GM19452 (cell line): ENCODE data around the gene GLB1L2.
"Not testable (repeated sequence)": the region's sequence is repeated elsewhere in the genome, so short reads cannot be mapped to it uniquely, and the experiment has no call there.

Source experiments
- ATAC-seq: cut with Tn5 transposase; IDR thresholded peaks from one replicate; pipeline ENCODE4 v1.9.1; 2021; ENCODE audit not compliant: unreplicated experiment

Gene GLB1L2, protein sequence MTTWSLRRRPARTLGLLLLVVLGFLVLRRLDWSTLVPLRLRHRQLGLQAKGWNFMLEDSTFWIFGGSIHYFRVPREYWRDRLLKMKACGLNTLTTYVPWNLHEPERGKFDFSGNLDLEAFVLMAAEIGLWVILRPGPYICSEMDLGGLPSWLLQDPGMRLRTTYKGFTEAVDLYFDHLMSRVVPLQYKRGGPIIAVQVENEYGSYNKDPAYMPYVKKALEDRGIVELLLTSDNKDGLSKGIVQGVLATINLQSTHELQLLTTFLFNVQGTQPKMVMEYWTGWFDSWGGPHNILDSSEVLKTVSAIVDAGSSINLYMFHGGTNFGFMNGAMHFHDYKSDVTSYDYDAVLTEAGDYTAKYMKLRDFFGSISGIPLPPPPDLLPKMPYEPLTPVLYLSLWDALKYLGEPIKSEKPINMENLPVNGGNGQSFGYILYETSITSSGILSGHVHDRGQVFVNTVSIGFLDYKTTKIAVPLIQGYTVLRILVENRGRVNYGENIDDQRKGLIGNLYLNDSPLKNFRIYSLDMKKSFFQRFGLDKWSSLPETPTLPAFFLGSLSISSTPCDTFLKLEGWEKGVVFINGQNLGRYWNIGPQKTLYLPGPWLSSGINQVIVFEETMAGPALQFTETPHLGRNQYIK

DNA sequence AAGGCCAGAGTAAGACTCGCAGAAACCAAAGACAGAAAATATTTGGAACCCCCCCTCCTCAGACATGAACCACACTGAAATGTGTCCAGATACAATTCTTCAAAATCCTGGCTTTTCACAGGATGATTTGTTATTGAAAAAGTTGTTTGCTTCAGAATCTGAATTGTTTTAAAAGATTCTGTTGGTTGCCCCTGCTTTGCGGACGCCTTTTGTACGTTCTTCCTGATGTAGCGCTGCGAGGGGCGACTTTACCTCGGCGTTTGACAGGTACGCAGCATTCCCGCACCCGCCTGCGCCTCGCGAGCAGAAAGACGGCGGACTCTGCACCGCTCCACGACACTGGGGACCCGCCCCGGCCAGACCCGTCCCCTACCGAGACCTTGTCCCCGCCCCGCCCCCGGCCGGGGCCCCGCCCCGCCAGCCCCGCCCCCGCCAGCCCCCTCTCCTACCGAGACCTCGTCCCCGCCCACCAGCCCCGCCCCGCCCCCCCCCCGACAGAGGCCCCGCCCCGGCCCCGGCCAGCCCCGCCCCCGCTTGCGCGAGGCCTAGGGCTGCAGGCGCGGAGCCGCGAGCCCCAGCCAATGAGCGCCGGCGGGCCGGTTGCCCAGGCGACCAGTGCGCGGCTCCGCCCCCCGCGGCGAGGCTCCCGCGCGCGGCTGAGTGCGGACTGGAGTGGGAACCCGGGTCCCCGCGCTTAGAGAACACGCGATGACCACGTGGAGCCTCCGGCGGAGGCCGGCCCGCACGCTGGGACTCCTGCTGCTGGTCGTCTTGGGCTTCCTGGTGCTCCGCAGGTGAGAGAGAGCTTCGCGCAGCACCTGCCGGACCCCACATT, at the start of gene GLB1L2:
Gene GLB1L2 (plus strand): TSS at position 635 of the 835 bp plus-strand sequence. CDS start 74 bp downstream, at position 709.
- peak; percentile 68 for ATAC-seq

DNA sequence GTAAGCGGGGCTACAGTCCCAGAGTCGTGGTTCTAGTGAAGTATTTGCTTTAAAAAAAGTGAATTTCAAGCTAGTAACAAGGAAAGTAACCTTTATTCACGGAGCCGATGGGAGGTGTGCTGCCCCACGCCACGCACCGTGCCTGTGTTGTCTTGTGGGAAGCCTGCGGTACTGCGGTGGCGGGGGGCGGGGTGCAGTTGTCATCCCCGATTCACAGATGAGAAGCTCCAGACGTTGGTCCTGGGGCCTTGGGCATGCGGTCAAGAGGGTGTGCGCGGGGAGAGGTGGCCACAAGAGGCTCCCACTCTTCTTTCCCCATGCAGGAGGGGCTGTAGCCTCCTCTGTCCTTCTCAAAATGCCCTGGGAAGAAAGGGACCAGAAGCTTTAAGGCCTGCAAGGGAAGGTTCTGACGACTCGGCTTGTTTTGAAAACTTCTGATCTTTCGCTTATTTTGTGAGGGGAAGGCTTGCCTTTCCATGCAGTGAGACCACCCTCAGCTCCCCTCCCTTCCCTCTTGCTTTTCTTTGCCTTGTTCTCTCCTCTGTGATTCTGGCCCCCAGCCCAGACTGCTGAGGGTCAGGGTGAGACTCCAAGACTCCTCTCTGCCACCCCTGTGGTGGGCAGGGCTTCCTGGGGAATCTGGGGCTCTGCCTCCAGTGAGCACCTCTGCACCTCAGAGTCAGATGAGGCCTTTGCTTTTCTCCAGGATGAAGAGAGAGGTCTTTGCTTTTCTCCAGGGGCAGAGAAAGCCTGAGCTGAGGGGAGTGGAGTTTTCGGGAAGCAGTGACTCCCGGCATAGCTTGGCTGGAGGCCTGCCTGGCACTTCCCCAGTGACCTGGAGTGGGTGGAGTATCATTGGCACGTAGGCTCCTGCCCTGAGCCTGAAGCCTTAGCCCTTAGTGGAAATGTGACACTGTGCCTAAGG, 49.4 kb upstream of the GLB1L2 start:
- no peak for ATAC-seq

DNA sequence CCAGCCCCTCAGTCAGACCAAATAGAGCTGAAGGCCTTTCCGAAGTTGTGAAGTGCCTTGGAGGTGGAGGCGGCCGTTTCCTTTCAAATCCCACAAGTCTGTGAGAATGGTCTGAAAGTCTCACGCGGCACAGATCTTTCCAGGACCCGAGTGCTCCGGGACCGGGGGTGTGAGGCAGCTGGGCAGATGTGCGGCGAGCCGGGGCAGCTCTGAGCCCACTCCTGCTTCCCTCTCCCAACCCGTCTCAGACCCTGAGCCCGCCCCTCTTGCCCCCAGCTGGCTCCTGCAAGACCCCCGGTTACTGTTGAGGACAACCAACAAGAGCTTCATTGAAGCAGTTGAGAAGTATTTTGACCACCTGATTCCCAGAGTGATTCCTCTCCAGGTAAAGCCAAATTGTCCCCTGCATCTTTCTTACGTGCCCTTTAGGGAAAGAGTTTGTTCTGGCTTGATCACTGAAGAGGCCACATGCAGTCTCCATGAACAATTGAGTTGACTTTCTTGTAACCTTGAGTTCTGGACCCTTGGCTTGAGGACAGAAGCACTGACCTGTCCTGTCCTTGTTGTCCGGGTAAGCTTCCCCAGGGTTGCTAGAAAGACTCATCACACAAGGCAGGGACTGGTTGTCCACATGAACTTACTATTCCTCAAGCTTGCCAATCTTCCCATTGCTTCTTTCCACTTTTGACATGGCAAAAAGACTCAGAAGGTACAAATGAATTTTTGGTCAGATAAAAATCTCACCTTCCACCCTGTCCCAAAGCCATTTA, 48.1 kb upstream of the GLB1L2 start:
- no peak for ATAC-seq

DNA sequence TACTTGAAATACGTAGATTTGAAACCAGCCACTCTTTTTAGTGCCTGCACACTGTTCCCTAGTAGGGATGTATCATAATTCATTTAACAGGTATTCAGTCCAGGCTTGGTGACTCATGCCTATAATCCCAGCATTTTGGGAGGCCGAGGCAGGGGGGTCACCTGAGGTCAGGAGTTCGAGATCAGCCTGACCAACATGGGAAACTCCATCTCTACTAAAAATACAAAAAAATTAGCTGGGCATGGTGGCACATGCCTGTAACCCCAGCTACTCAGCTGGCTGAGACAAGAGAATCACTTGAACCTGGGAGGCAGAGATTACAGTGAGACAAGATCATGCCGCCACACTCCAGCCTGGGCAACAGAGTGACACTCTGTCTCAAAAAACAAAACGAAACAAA, 47.4 kb upstream of the GLB1L2 start:
- not testable (repeated sequence) for ATAC-seq

DNA sequence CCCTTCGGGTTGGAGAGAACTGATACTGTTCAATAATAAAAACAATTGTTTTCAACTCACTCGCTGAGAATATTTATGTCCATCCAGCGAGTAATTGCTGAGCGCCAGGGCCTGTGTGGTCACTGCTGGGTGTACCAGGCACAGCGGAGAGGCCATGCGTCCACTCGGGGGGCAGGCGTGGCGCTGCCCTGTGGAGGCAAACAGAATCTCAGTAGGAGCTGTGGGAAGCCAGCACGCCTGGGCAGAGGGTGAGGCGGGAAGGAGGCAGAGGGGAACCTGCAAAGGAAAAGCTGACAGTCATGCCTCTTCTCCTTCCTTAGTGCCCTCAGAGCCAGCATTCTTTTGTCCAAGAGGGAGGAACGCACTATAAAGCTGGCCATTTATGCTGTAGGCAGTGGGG, 44.2 kb upstream of the GLB1L2 start:
- no peak for ATAC-seq

DNA sequence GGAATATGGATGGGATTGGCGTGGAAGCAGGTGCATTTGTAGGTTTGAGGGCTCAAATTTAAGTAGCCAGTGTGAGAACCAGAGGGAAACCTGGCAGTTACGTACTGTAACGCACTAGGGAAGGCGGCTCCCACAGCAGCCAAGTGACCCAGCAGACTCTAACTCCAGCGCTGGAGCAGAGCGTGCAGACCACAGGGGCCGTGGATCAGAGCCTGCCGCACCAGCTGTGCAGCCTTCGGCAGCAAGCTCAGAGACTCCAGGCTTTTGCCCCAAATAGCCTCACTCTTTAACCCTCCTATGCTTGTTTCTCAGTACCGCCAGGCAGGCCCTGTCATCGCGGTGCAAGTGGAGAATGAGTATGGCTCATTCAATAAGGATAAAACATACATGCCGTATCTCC, 43.3 kb upstream of the GLB1L2 start:
- ATAC-seq, result no peak

DNA sequence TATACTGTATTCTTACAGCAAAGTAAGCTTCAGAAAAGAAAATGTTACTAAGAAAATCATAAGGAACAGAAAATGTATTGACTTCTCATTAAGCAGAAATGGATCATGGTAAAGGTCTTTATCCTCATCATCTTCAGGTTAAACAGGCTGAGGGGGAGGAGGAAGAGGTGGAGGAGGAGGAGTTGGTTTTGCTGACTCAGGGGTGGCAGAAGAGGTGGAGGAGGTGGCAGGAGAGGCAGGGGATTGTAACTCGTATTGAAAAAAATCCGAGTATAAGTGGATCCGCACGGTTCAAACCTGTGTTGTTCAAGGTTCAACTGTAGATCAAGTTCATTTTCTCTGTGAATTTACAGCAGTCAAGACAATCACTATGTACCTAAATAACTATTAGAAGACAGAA, 42.6 kb upstream of the GLB1L2 start:
- ATAC-seq, result no peak

DNA sequence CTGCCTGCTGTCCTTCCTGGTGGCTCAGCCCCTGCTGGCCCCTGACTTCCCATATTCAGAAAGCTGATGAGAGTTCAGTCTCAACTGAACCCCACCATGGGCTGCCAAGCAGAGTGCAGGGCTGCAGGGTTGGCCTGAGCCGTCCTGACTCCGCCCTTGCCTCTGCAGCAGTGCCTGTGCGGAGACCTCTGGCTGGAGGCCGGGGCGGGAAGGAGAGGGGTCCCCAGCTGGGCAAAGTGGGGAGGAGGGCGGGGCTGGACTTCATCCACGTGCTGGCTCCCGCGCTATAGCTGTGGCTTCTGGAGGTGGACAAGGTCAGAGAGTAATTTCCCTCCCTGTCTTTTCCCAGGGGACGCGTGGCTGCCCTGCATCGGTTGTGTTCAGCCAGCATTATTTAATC, 42.0 kb upstream of the GLB1L2 start:
- no peak for ATAC-seq

DNA sequence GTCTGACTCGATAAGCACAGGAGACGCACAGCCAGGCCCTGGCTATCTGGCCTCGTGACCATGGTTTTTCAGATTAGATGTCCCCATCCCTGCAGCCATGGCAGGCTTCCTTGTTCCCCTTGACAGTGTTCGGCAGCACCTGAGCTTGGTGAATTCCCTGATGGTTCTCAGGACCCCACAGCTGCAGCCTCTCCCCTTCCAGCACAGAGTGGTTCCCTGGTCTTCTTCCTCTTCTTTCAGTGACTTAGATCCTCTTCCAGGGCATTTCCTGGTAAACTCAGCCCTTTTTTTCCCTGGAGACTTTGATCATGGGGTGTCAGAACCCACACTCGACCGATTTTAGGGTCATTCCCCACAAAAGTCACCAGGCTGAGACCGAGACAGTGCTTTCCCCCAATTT, 41.1 kb upstream of the GLB1L2 start:
- ATAC-seq, result no peak

DNA sequence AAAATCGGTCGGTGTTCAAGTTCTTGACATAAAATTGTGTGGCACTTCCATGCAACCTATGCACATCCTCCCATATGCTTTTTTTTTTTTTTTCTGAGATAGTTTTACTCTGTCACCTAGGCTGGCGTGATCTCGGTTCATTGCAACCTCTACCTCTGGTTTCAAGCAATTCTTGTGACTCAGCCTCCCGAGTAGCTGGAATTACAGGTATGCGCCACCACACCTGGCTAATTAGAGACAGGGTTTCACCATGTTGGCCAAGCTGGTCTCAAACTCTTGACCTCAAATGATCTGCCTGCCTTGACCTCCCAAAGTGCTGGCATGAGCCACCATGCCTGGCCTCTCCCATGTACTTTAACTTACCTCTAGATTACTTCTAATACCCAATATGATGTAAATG, 40.6 kb upstream of the GLB1L2 start:
- ATAC-seq, result no peak

DNA sequence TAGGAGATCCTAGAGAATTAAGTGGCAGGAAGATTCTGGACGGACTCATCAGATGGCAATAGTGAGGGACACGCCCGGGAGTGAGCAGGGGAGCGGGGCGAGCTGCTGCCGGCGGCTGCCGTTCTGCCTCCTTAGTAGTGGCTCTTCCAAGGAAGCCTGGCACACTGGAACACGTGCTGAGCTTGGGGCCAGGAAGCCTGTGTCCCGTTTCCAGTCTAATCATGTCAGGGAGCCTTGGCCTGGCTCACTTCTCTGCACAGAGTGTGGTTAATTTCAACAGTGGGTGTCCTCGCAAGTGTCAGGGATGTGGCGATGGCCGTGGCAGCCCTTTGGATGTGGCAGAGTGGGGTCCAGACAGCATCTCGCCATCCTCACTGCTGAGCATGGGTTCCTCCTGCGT, 39.1 kb upstream of the GLB1L2 start:
- no peak for ATAC-seq

DNA sequence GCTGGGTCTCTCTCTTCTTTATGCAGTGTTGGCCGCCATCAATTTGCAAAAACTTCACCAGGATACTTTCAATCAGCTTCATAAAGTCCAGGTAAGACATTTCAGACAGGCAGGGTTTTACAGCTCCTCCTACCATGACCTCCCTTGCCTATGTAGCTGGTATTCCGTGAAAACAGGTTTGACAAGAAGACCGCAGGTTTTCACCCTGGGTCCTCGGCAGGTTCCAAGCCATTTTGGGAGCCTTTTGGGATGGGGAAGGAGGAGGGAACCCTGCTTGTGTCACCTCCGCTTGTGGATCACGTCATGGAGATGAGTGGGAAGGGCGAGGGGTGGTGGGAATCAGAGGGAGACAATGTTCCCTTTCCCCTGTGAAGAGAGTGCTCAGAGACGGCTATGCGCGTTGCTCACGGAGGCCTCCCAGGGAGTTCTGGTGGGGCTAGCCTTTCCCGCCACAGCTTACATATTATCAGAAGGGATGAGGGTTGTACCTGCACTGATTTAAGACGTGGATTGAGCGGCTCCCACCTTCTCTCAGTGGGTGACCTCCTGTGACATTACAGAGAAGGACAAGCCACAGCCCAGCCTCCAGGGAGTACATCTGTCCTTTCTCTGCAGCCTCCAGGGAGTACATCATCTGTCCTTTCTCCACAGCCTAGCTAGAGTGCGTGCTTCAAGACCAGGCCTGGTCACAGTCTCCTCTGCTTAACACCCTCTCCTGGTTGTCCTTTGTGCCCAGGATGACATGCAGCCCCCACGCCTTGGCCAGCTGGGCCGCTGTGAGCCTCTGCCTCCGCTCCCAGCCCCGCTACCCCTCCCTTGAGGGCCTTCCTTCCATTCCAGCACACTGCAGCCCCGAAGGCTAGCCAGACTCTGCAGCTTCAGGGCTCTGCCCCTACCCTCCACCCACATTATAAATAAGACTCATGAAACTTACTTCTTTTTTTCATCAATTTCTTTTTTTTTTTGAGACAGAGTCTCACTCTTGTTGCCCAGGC, 38.4 kb upstream of the GLB1L2 start:
- no peak for ATAC-seq

DNA sequence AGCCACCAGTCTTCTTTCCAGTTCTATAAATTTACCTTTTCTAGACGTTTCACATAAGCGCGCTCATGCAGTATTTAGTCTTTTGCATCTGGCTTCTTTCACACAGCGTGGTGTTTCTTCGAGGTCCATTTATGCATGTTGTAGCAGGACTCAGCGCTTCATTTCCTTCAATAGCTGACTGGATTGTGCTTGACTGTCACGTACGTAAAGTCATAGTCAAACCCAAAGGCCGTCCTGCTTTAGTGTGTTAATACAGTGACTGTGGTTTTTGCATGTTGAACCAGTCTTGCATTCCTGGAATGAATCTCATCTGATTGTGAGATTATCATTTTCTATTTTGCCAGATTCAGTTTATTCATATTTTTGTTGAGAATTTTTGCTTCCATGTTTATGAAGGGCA, 37.1 kb upstream of the GLB1L2 start:
- no peak for ATAC-seq

DNA sequence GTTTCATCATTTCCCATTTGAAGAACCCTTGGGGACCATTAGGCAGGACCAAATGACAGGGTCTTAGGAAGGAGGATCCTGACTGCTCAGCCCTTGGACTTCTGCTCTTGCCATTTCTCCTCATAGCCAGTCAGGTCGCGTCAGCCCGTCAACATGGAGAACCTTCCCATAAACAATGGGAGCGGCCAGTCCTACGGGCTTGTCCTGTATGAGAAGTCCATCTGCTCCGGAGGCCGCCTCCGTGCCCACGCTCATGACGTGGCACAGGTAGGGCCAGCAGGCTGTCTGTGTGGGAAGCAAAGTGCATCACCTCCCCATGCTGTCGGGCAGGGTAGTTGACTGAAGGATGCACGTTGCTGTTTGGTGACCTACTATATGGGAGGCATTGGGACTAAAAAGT, 19.6 kb upstream of the GLB1L2 start:
- ATAC-seq, result no peak

DNA sequence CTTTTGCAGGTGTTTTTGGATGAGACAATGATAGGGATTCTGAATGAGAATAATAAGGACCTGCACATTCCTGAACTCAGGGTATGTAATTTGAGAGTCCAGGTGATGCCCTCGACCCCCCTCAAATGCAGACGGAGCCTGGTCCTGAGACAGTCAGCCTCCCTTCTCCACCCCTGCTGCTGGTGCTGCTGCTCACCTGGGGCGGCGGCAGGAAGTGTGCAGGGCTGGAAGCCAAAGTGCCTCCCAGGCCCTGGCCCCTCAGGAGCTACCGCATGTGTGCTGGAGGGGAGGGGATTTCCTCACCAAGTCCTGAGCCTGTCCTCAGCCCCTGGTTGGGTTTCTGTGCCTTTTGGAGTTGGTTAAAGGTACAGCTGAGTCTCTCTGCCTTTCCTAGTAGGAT, 19.0 kb upstream of the GLB1L2 start:
- no peak for ATAC-seq

DNA sequence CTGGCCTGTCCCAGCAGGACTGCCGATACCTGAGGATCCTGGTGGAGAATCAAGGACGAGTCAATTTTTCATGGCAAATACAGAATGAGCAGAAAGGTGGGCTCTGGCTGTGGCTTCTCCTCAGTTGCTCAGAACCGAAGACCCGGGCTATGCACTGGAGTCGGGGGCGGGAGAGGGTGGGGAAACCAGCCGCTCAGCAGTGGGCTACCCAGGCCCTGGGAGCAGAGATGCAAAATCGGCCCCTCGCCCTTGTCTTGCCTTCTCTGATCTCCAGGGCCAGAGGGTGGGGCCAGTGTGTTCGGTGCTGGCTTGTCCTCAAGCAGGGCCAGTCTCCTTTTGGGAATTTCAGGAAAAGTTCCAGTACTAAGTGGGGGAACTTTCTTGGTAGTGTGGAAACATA, 18.4 kb upstream of the GLB1L2 start:
- no peak for ATAC-seq

DNA sequence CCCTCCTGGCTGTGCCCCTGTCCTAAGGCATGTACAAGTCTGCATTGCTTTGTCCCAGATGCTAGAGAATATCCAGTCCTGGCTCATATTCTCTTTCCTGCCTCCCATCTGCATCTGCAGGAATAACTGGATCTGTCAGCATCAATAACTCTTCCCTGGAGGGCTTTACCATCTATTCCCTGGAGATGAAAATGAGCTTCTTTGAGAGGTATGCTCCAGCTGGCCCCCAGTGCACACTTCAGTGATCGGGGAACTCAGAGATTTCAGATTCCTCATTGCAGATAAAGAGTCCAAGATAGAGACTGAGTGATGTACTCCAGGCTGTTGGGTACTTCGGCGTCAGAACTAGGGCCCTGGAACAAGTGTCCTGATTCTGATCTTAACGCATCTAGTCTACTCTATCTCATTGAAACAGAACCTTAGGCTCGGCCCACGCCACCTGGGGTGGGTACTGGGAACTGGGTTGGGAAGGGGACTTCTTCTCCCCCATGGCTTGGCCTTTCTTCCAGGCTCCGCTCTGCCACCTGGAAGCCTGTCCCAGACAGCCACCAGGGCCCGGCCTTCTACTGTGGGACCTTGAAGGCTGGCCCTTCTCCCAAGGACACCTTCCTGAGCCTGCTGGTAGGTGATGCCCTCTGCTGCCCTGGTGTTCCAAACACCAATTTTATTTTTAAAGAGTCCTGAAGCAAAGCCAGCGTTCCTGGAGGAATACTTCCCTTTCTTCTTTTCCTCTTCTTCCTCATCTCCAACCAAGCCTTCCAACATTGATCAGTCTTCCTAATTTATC, 17.8 kb upstream of the GLB1L2 start:
- ATAC-seq, result no peak

DNA sequence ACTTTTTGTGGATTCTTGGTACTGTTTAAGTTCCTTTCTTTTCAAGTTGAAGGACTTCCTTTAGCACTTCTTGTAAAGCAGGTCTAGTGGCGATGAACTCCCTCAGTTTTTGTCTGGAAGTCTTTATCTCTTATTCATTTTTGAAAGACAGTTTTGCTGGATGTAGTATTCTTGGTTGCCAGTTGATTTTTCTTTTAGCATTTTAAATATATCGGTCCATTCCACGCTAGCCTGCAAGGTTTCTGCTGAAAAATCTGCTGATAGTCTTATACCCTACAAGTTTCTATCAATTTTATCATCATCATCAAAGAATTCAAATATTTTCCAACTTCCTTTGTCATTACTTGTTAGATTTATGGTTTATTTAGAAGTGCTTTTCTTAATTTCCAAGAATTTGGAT, 14.7 kb upstream of the GLB1L2 start:
- no peak for ATAC-seq
